NCI-H748 (cell line): ENCODE results near the gene SP3.
"Not testable (repeated sequence)": the region's sequence is repeated elsewhere in the genome, so short reads cannot be mapped to it uniquely, and the experiment has no call there.

ENCODE experiments used
- DNase-seq: peaks from one replicate; lab custom pipeline; 2025; ENCODE audit not compliant: unreplicated experiment; lab: John Stamatoyannopoulos, UW

SP3 gene

GRCh38 chr2:173892341-173892740 is 72.8 kb downstream of the SP3 start:
- DNase-seq = no peak

GRCh38 chr2:173891315-173892037 is 73.7 kb downstream of the SP3 start:
- no peak for DNase-seq

GRCh38 chr2:173889464-173889863 is 75.7 kb downstream of the SP3 start:
- not testable (repeated sequence) for DNase-seq

GRCh38 chr2:173886613-173887012 is 78.6 kb downstream of the SP3 start:
- DNase-seq = no peak

GRCh38 chr2:173884025-173884802 is 81.0 kb downstream of the SP3 start:
- DNase-seq = peak; percentile 35

GRCh38 chr2:173881886-173882285 is 83.3 kb downstream of the SP3 start:
- DNase-seq = no peak

GRCh38 chr2:173881461-173881860 is 83.7 kb downstream of the SP3 start:
- DNase-seq = peak; percentile 22

- DNase-seq = no peak
Observed at GRCh38 chr2:173880561-173880960, 84.6 kb downstream of the SP3 start.

- no peak for DNase-seq
Observed at GRCh38 chr2:173876833-173877413, 88.2 kb downstream of the SP3 start.

GRCh38 chr2:173874894-173875237 is 90.3 kb downstream of the SP3 start:
- DNase-seq = no peak

GRCh38 chr2:173874003-173874893 is 90.9 kb downstream of the SP3 start:
- DNase-seq = no peak

GRCh38 chr2:173872714-173873113 is 92.5 kb downstream of the SP3 start:
- peak; percentile 26 for DNase-seq

- peak; percentile 14 for DNase-seq
Observed at GRCh38 chr2:173869244-173870229, 95.6 kb downstream of the SP3 start.

GRCh38 chr2:173868406-173868805 is 96.8 kb downstream of the SP3 start:
- no peak for DNase-seq

GRCh38 chr2:173866874-173867618 is 98.1 kb downstream of the SP3 start:
- DNase-seq = no peak

GRCh38 chr2:173865971-173866873 is 99.0 kb downstream of the SP3 start:
- DNase-seq = no peak

- no peak for DNase-seq
Observed at GRCh38 chr2:173862612-173863217, 102.5 kb downstream of the SP3 start.

- no peak for DNase-seq
Observed at GRCh38 chr2:173860566-173860965, 104.6 kb downstream of the SP3 start.
